HG03039 (cell line): ENCODE results near the gene TMEM263.

ENCODE experiments used
- ATAC-seq: cut with Tn5 transposase; IDR thresholded peaks from one replicate; pipeline ENCODE4 v1.9.1; 2021; ENCODE audit warnings: mild to moderate bottlenecking, moderate library complexity; ENCODE audit not compliant: unreplicated experiment

TMEM263 gene

GRCh38 chr12:106947461-106947860 is 8.2 kb upstream of the TMEM263 start:
- no peak for ATAC-seq

GRCh38 chr12:106950591-106950990 is 5.1 kb upstream of the TMEM263 start:
- ATAC-seq, result no peak

- ATAC-seq, result no peak
Observed at GRCh38 chr12:106953352-106954250, 2.1 kb upstream of the TMEM263 start.

GRCh38 chr12:106954462-106955376 is 988 bp upstream of the TMEM263 start:
- ATAC-seq, result no peak

- ATAC-seq, result peak; percentile 33
Observed at GRCh38 chr12:106956048-106956578, 406 bp downstream of the TMEM263 start.

GRCh38 chr12:106957583-106957982 is 1.9 kb downstream of the TMEM263 start:
- no peak for ATAC-seq

- ATAC-seq, result no peak
Observed at GRCh38 chr12:106960443-106960842, 4.7 kb downstream of the TMEM263 start.

- no peak for ATAC-seq
Observed at GRCh38 chr12:106962286-106962685, 6.6 kb downstream of the TMEM263 start.

- no peak for ATAC-seq
Observed at GRCh38 chr12:106964526-106964925, 8.8 kb downstream of the TMEM263 start.

GRCh38 chr12:106971065-106971464 is 15.4 kb downstream of the TMEM263 start:
- no peak for ATAC-seq

GRCh38 chr12:106973545-106973944 is 17.8 kb downstream of the TMEM263 start:
- ATAC-seq, result no peak

GRCh38 chr12:106974511-106974910 is 18.8 kb downstream of the TMEM263 start:
- ATAC-seq, result peak; percentile 49

GRCh38 chr12:106975098-106975497 is 19.4 kb downstream of the TMEM263 start:
- ATAC-seq, result no peak

GRCh38 chr12:106975993-106976658 is 20.4 kb downstream of the TMEM263 start:
- no peak for ATAC-seq

- no peak for ATAC-seq
Observed at GRCh38 chr12:106976668-106977067, 21.0 kb downstream of the TMEM263 start.

- ATAC-seq, result no peak
Observed at GRCh38 chr12:106978035-106978800, 22.5 kb downstream of the TMEM263 start.

- ATAC-seq, result no peak
Observed at GRCh38 chr12:106980944-106981343, 25.2 kb downstream of the TMEM263 start.

GRCh38 chr12:106981788-106982187 is 26.1 kb downstream of the TMEM263 start:
- no peak for ATAC-seq

- ATAC-seq, result no peak
Observed at GRCh38 chr12:106982229-106982628, 26.5 kb downstream of the TMEM263 start.

GRCh38 chr12:106984588-106985137 is 29.0 kb downstream of the TMEM263 start:
- ATAC-seq, result no peak
